GM21526 (cell line): Measurements from ENCODE around the gene PGP.

Experiments
- ATAC-seq: cut with Tn5 transposase; IDR thresholded peaks from one replicate; pipeline ENCODE4 v1.9.1; 2021; ENCODE audit warnings: moderate library complexity; ENCODE audit not compliant: unreplicated experiment, low FRiP score

PGP gene

DNA sequence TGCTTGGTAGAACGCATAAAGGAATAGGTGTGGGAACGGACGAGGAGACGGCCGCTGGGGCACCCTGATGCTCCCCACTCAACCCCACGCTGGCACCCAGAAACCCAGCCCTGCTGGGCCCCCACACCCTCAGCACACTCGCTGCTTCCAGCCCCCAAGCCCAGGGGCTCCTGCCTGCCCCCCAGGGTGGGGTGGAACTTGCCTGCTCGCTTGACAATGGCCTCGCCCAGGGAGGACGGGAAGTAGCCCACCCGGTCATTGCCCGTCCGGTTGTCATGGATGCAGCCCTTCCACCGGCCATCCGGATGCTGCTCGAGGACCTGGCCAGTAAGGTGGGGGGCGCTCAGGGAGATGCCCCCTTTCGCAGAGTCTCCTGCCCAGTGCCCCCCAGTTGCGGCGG lies 28.1 kb downstream of the PGP start:
- no peak for ATAC-seq

DNA sequence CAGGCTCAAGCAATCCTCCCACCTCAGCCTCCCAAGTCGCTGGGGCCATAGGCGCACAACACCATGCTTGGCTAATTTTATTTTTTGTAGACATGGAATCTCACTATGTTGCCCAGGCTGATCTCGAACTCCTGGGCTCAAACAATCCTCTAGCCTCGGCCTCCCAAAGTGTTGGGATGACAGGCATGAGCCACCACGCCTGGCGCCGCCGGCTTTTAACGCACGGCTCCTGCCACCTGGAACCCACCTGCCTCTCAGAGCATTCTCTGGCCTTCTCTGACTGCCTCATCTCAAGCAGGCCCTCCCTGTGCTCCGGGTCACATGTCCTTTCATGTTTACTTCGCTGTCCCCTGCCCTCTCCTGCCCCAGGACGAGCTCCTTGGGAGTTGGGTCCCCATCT lies 28.6 kb downstream of the PGP start:
- no peak for ATAC-seq

GRCh38 chr16:2184962-2185361 lies 29.7 kb downstream of the PGP start:
- ATAC-seq = no peak

- ATAC-seq = no peak
Measured at GRCh38 chr16:2184346-2184745, 30.3 kb downstream of the PGP start.

DNA sequence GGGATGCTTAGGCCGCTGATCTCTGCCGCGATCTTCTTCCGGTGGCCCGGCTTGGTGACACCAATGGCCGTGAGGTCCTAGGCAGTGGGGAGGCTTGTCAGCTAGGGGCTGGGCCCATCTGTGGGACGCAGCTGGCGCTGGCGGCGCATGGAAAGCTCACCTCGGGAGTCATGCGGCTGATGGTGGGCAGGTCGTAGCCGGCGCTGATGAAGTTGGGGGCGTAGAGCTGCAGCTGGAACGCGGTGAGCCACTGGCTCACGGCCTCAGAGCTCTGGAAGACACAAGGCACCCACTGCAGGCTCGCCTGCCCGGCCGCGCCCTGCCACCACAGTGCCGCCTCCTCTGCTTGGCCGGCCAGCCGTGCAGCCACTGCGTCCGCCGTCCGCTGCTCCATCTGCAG lies 31.0 kb downstream of the PGP start:
- no peak for ATAC-seq

- ATAC-seq = no peak
Measured at GRCh38 chr16:2181952-2182351, 32.7 kb downstream of the PGP start.

GRCh38 chr16:2180962-2181923 lies 33.4 kb downstream of the PGP start:
- no peak for ATAC-seq

DNA sequence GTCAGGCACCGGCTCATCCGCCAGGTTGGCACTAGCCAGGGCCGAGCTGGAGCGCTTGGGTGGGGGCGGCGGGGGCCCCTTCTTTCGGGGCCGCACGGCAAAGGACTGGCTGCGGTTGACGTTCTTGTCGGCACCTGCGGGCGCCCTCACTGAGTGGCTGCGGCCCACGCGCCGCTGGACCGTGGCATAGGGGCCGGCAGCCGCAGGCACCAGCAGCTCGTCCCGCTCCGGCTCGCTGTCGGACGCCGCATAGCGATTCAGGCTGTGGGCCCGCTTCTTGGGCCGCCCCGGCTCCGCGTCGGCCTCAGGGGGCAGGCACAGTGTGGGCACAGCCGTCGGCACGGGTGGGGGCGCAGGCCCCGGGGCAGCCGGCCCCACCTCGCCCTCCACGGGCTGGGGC lies 34.2 kb downstream of the PGP start:
- no peak for ATAC-seq

DNA sequence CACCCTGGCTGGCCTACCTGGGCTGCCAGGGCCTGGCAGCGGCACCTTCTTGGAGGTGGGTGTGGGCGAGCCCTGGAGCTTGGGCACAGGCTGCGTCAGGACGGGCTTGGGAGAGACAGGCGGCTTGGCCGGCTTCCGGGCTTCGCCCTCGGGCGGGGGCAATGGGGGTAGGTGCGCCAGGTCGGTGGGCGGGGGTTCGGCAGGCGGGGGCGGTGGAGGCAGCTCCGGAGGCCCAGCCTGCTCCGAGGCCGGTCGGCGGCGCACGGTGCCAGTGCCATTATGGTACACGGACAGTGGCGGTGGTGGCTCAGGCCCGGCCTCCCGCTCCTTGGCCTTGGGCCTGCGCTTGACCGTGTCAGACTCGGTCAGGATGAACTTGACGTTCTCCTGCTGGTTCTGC lies 35.1 kb downstream of the PGP start:
- no peak for ATAC-seq

DNA sequence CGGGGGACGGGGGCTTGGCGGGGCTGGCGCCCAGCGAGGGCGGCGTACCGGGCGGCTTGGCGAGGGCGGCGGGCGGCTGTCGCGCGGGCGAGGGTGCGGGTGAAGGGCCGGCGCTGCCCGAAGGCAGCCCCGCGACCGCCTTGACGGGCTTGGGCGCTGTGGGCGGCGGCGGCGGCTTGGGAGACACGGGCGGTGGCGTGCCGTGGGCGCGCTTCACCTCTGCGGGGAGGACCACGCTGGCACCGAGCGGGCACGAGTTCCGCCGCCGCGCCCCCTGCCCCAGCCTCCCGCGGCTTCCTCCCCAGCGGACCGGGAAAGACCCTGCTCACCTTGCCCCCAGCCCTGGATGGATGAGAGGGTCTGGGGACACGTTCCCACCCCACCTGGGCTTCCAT lies 35.5 kb downstream of the PGP start:
- ATAC-seq = no peak

- ATAC-seq = no peak
Measured at GRCh38 chr16:2178321-2179106, 36.1 kb downstream of the PGP start.

- no peak for ATAC-seq
Measured at GRCh38 chr16:2177561-2177960, 37.1 kb downstream of the PGP start.

DNA sequence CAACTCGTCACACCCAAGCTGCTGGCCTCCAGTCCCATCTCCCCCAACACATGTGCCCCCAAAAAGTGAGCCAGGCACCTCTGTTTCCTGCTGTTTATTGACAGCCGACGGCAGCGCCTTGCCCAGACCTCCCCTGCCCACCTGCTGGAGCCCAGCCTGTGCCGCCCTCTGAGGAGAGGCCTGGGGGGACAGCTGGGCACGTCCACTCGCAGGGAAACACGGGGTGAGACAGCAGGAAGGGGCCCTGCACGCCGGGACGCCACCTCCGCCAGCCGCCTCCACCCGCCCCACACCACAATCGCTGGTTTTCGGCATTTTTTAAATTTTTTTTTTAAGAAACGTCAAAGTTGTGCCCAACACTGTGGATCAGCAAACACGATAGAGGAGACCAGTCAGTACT lies 37.5 kb downstream of the PGP start:
- ATAC-seq = no peak

DNA sequence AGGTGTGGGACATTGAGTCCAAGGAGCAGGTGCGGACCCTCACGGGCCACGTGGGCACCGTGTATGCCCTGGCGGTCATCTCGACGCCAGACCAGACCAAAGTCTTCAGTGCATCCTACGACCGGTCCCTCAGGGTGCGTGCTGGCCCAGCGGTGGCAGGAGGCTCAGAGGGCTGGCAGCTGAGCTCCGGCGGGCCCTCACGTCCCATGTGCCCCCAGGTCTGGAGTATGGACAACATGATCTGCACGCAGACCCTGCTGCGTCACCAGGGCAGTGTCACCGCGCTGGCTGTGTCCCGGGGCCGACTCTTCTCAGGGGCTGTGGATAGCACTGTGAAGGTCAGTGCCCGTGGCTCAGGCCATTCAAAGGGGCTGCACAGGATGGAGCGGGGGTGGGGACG lies 38.6 kb downstream of the PGP start:
- no peak for ATAC-seq

- ATAC-seq = no peak
Measured at GRCh38 chr16:2175454-2175853, 39.2 kb downstream of the PGP start.

DNA sequence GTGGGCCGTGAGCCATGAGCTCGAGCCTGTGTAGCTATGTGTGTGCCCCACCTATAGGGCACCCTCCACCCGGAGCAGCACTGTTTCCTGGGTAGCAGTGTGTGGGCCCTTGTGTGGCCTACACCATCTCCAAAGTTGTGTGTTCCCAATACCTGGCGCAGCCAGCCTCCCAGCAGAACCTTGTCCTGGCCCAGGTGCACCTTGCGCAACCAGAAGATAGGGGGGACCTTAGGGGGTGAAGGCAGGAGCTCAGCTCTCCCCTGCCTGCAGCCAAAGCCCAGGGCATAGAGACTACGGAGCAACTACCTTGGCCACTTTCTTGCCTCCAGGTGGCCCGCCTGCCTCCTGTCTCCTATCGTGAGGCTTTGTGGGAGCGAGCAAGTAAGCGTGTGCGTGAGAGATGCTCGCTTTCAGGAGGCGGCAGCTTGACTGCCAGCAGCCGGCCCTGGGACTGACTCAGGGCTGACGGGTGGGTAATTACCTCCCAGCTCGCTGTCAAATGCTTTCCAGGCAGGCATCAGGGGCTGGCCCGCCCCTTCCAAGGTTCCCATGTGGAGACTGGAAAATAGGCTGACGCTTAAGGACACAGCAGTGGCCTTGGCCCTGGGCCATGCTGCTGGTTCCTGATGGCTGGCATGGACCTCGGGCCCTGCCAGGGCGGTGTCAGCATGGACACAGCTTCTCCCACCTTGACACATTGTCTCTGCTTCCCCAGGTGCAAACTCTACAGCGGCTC lies 40.1 kb downstream of the PGP start:
- ATAC-seq = no peak

- ATAC-seq = no peak
Measured at GRCh38 chr16:2173916-2174315, 40.7 kb downstream of the PGP start.

- ATAC-seq = no peak
Measured at GRCh38 chr16:2173366-2173765, 41.3 kb downstream of the PGP start.

- no peak for ATAC-seq
Measured at GRCh38 chr16:2172688-2173335, 41.8 kb downstream of the PGP start.

GRCh38 chr16:2171601-2172178 lies 43.0 kb downstream of the PGP start:
- no peak for ATAC-seq
